H1 (cell line): ENCODE measurements around the gene HRH4. TPM values are rescaled to one million over a fixed set of nuclear protein-coding genes. Genes with fewer than 3 reads are reported as not detected.

Experiments used
- CTCF ChIA-PET: fragments of 300-600 bp; sonication (Branson Sonifier 250); formaldehyde crosslinking; loops from one replicate; lab custom pipeline; 2021; ENCODE audit not compliant: partially characterized antibody; lab: Charles Lee
- POLR2A ChIA-PET: fragments of 300-600 bp; sonication (Branson Sonifier 250); formaldehyde crosslinking; loops from one replicate; lab custom pipeline; 2021; ENCODE audit warnings: inconsistent platforms; ENCODE audit not compliant: partially characterized antibody; lab: Charles Lee
- DNase-seq, 2 experiments: peaks; one replicate each; pipeline versions ENCODE4 v3.0.0 to v3.0.0-alpha.2; 2010 to 2022; ENCODE audit warnings: low spot score in 2 of 2, low read depth in 1 of 2, mixed read lengths in 1 of 2
- FAIRE-seq: peaks from 2 replicates; lab custom pipeline; 2011; peaks lifted over from hg19 to GRCh38; lab: Jason Lieb, UNC
- H2AFZ ChIP-seq: 2 replicates; pipeline ENCODE4 v1.8.1; 2012; ENCODE audit warnings: low read length, inconsistent platforms
- H2AK5ac ChIP-seq: 2 replicates; pipeline ENCODE4 v1.6.1; 2013; ENCODE audit warnings: low read depth, low read length
- H2BK120ac ChIP-seq: replicated peaks from 2 replicates; pipeline ENCODE3; 2013; ENCODE audit warnings: low read depth, low read length, inconsistent platforms
- H2BK12ac ChIP-seq: 2 replicates; pipeline ENCODE4 v1.6.1; 2013; ENCODE audit warnings: low read depth, low read length
- H2BK15ac ChIP-seq: 2 replicates; pipeline ENCODE4 v1.6.1; 2013; ENCODE audit warnings: low read length
- H2BK20ac ChIP-seq: 2 replicates; pipeline ENCODE4 v1.6.1; 2013; ENCODE audit warnings: low read length
- H2BK5ac ChIP-seq: 2 replicates; pipeline ENCODE4 v1.6.1; 2013; ENCODE audit warnings: low read depth, low read length
- H3K14ac ChIP-seq: 2 replicates; pipeline ENCODE4 v1.6.1; 2013; ENCODE audit warnings: inconsistent platforms; ENCODE audit not compliant: insufficient read length
- H3K18ac ChIP-seq: 2 replicates; pipeline ENCODE4 v1.6.1; 2013; ENCODE audit warnings: low read length; ENCODE audit errors: extremely low read depth
- H3K23ac ChIP-seq: 2 replicates; pipeline ENCODE4 v1.6.1; 2013; ENCODE audit warnings: inconsistent platforms; ENCODE audit not compliant: insufficient read length
- H3K23me2 ChIP-seq: 2 replicates; pipeline ENCODE4 v1.6.1; 2013; ENCODE audit warnings: low read depth, low read length
- H3K27ac ChIP-seq: 2 replicates; pipeline ENCODE4 v1.6.1; 2011; ENCODE audit warnings: low read depth, low read length, inconsistent platforms
- H3K27me3 ChIP-seq, 4 experiments: replicated peaks in 1 of 4; 1 replicate in 1 of 4; 2 replicates in 3 of 4; pipeline versions ENCODE4 v1.6.1 to v1.8.1; 2011 to 2013; ENCODE audit warnings: low read length in 3 of 4, mild to moderate bottlenecking in 3 of 4, inconsistent platforms in 2 of 4, mixed read lengths in 2 of 4, moderate library complexity in 1 of 4; ENCODE audit not compliant: control insufficient read depth in 3 of 4, insufficient read depth in 3 of 4; ENCODE audit errors: extremely low read depth in 1 of 4
- H3K36me3 ChIP-seq, 4 experiments: 2 replicates each; pipeline versions ENCODE4 v1.6.1 to v1.8.1; 2011 to 2013; ENCODE audit warnings: mild to moderate bottlenecking in 4 of 4, low read length in 3 of 4, moderate library complexity in 2 of 4, control low read depth in 1 of 4, inconsistent platforms in 1 of 4; ENCODE audit not compliant: insufficient read depth in 4 of 4, control insufficient read depth in 2 of 4
- H3K4ac ChIP-seq: replicated peaks from 2 replicates; pipeline ENCODE3; 2013; ENCODE audit warnings: low read length, low read depth, mixed read lengths, inconsistent platforms; ENCODE audit not compliant: insufficient read length
- H3K4me1 ChIP-seq, 4 experiments: replicated peaks in 1 of 4; 1 replicate in 1 of 4; 2 replicates in 3 of 4; pipeline versions ENCODE4 v1.6.1 to v1.8.1; 2011 to 2013; ENCODE audit warnings: low read length in 3 of 4, inconsistent platforms in 2 of 4, mixed read lengths in 1 of 4; ENCODE audit not compliant: insufficient read depth in 4 of 4, control insufficient read depth in 3 of 4
- H3K4me2 ChIP-seq, 2 experiments: 2 replicates each; pipeline versions ENCODE4 v1.6.1 to v1.8.1; 2011 to 2013; ENCODE audit warnings: low read depth in 2 of 2, low read length in 2 of 2, control low read depth in 1 of 2, inconsistent platforms in 1 of 2, mild to moderate bottlenecking in 1 of 2; ENCODE audit not compliant: insufficient read depth in 1 of 2
- H3K4me3 ChIP-seq, 4 experiments: fragments of 200-600, 300-600 bp in 1 of 4; sonication (generic), shearing (Covaris generic), sonication (Bioruptor Twin) in 1 of 4; 2 replicates each; pipeline versions ENCODE4 v1.5.1 to v1.8.1; 2011 to 2016; ENCODE audit warnings: low read length in 4 of 4, low read depth in 3 of 4, control low read depth in 2 of 4, inconsistent platforms in 2 of 4, mild to moderate bottlenecking in 2 of 4, mixed read lengths in 1 of 4, moderate library complexity in 1 of 4; ENCODE audit not compliant: insufficient read depth in 2 of 4; ENCODE audit errors: extremely low read depth in 1 of 4
- H3K56ac ChIP-seq: replicated peaks from 2 replicates; pipeline ENCODE3; 2013; ENCODE audit warnings: low read depth, mild to moderate bottlenecking, mixed read lengths, low read length, inconsistent platforms; ENCODE audit not compliant: insufficient read length
- H3K79me1 ChIP-seq: 2 replicates; pipeline ENCODE4 v1.6.1; 2013; ENCODE audit warnings: low read depth, low read length, control low read depth
- H3K79me2 ChIP-seq, 2 experiments: 2 replicates each; pipeline versions ENCODE4 v1.6.1 to v1.8.1; 2012 to 2013; ENCODE audit warnings: low read length in 2 of 2, mild to moderate bottlenecking in 2 of 2, inconsistent platforms in 1 of 2; ENCODE audit not compliant: insufficient read depth in 2 of 2, control insufficient read depth in 1 of 2
- H3K9ac ChIP-seq, 4 experiments: replicated peaks in 1 of 4; 1 replicate in 1 of 4; 2 replicates in 3 of 4; pipeline versions ENCODE4 v1.6.1 to v1.8.1; 2011 to 2013; ENCODE audit warnings: low read depth in 3 of 4, low read length in 3 of 4, control low read depth in 2 of 4, mild to moderate bottlenecking in 2 of 4, moderate library complexity in 2 of 4, inconsistent platforms in 1 of 4; ENCODE audit errors: extremely low read depth in 1 of 4
- H3K9me3 ChIP-seq, 2 experiments: 2 replicates each; pipeline versions ENCODE4 v1.6.1 to v1.8.1; 2012 to 2013; ENCODE audit warnings: mild to moderate bottlenecking in 2 of 2, moderate library complexity in 2 of 2, control low read depth in 1 of 2, inconsistent platforms in 1 of 2, low read depth in 1 of 2, low read length in 1 of 2, mixed read lengths in 1 of 2; ENCODE audit not compliant: insufficient read depth in 2 of 2
- H4K20me1 ChIP-seq, 2 experiments: replicated peaks in 1 of 2; 2 replicates each; pipeline versions ENCODE3 to v1.8.1; 2011 to 2013; ENCODE audit warnings: inconsistent platforms in 2 of 2, low read length in 2 of 2, mild to moderate bottlenecking in 1 of 2; ENCODE audit not compliant: insufficient read depth in 2 of 2, control insufficient read depth in 1 of 2
- H4K5ac ChIP-seq: 2 replicates; pipeline ENCODE4 v1.6.1; 2013; ENCODE audit warnings: low read length, low read depth, mixed read lengths, inconsistent platforms; ENCODE audit not compliant: insufficient read length
- H4K8ac ChIP-seq: 2 replicates; pipeline ENCODE4 v1.8.0; 2013; ENCODE audit warnings: mild to moderate bottlenecking, moderate library complexity, low read length, inconsistent platforms; ENCODE audit not compliant: insufficient read depth; ENCODE audit errors: extremely low read depth
- H4K91ac ChIP-seq: replicated peaks from 2 replicates; pipeline ENCODE3; 2013; ENCODE audit warnings: low read length, mixed read lengths, inconsistent platforms; ENCODE audit not compliant: insufficient read length
- BRCA1 ChIP-seq: IDR thresholded peaks from 2 replicates; pipeline ENCODE4 v1.6.1; 2012; ENCODE audit warnings: low read depth, low read length, improper control_type of control experiment
- FOSL1 ChIP-seq: IDR thresholded peaks from 2 replicates; pipeline ENCODE4 v1.6.1; 2011; ENCODE audit warnings: mild to moderate bottlenecking, low read depth, low read length, moderate library complexity; ENCODE audit not compliant: insufficient read depth
- PHF8 ChIP-seq: fragments of 200-600 bp; sonication (generic); conservative IDR thresholded peaks from 2 replicates; pipeline ENCODE4 v1.7.1; 2012; ENCODE audit warnings: low read depth, mild to moderate bottlenecking, inconsistent platforms, low read length, moderate library complexity
- POU5F1 ChIP-seq: IDR thresholded peaks from 2 replicates; pipeline ENCODE4 v1.6.1; 2011; ENCODE audit warnings: low read depth, mild to moderate bottlenecking, low read length, moderate library complexity
- WGBS, 2 experiments: shearing (Covaris generic) in 1 of 2; methylation state at CpG; one replicate each; pipeline versions ENCODE4 v1.1.6 to v1.1.7; 2013 to 2015; ENCODE audit warnings: low lambda C conversion rate in 2 of 2, mixed read lengths in 2 of 2, inconsistent platforms in 1 of 2, low coverage in 1 of 2, missing lambda C conversion rate in 1 of 2; ENCODE audit not compliant: insufficient replicate concordance in 2 of 2, insufficient coverage in 1 of 2, insufficient read length in 1 of 2; ENCODE audit errors: extremely low coverage in 1 of 2, missing lambda C conversion rate in 1 of 2; 5-methylcytosine and 5-hydroxymethylcytosine counted together
- polyA plus RNA-seq, 7 experiments: library from polyadenylated mRNA; depleted of rRNA in 3 of 7; stranded (reverse) in 5 of 7; unstranded in 2 of 7; fragments of >200 nt in 5 of 7; fragments of 200-250 nt in 2 of 7; gene quantifications; 1 replicate in 5 of 7; 2 replicates in 1 of 7; 4 replicates in 1 of 7; pipeline versions ENCODE4 v1.2.1 to v1.2.3, GENCODE V29; 2011 to 2013; ENCODE audit warnings: missing spikeins in 2 of 7, mixed read lengths in 2 of 7
- total RNA-seq: library from RNA; stranded (reverse); fragmentation: NEBNext Ultra II Directional; extraction: Animal tissue kit (Norgen Biotek cat#: 25700); gene quantifications from 2 replicates; pipeline ENCODE4 v1.2.1, GENCODE V29; 2021

HRH4 gene
- total and polyA plus RNA-seq, 2 of the 8 experiments (the other 6 are each of a cell fraction or from before 2014, with no cell fraction given): 0.03 TPM; not detected in 1

- Histone ChIP-seq H3K27ac (no peak overlapping the region), H4K8ac (no peak overlapping the region), H4K5ac (no peak overlapping the region), H3K4me2 (no peak overlapping the region), H2BK120ac (no peak overlapping the region), H3K56ac (no peak overlapping the region), H3K27me3 (no peaks in the 10 kb centered on the region), H2AFZ (no peak overlapping the region), H3K9me3 (no peaks in the 10 kb centered on the region), H3K79me1 (no peaks in the 10 kb centered on the region), H2BK20ac (no peak overlapping the region), H4K20me1 (peaks cover 0 to under 1% of the 10 kb centered on the region in 2 experiments), H3K23me2 (no peaks in the 10 kb centered on the region), H3K9ac (no peak overlapping the region), H2BK12ac (no peak overlapping the region), H3K4me3 (no peak overlapping the region), H3K4ac (no peak overlapping the region), H2AK5ac (no peak overlapping the region), H3K36me3 (peaks cover 0 to 3% (median 0%) of the 10 kb centered on the region in 4 experiments; a peak in 2 of 8 replicates), H2BK15ac (no peak overlapping the region), H3K18ac (no peak overlapping the region), H3K4me1 (no peaks in the 10 kb centered on the region), H4K91ac (no peak overlapping the region), H3K14ac (no peak overlapping the region), H3K23ac (no peak overlapping the region), H3K79me2 (no peaks in the 10 kb centered on the region), H2BK5ac (no peak overlapping the region)
- TF ChIP-seq PHF8 (no peak), POU5F1 (no peak), FOSL1 (no peak), BRCA1 (no peak)
- FAIRE-seq (no peak), DNase-seq (no peak)
- WGBS, 2 experiments: 91% methylated on average over 4 of the region's 4 CpGs; no CpG with 5 or more reads in 1 of the 2 experiments
- ChIA-PET CTCF (no interaction called here), POLR2A (interaction anchor here (0.7 to 1.8 kb wide), 2 partner anchors 10 to 1003 kb away, joined by 3 to 4 read pairs; partner anchors contain the start of gene RIOK3)
Observed at GRCh38 chr18:24456549-24456948, 3.9 kb upstream of the HRH4 start.
